HG03066 (cell line): ENCODE data around the gene RELCH.
A peak's percentile ranks its signal among the peaks of the same experiment; 100 is the strongest.

ENCODE experiments used
- ATAC-seq: cut with Tn5 transposase; IDR thresholded peaks from one replicate; pipeline ENCODE4 v1.9.1; 2021; ENCODE audit warnings: low read depth; ENCODE audit not compliant: unreplicated experiment

The RELCH gene

GRCh38 chr18:62248313-62248712 lies 61.3 kb downstream of the RELCH start:
- ATAC-seq, result no peak

- ATAC-seq, result no peak
Observed at GRCh38 chr18:62249478-62250097, 62.5 kb downstream of the RELCH start.

GRCh38 chr18:62250475-62250874 lies 63.4 kb downstream of the RELCH start:
- ATAC-seq, result no peak

GRCh38 chr18:62258093-62258492 lies 71.0 kb downstream of the RELCH start:
- ATAC-seq, result no peak

- no peak for ATAC-seq
Observed at GRCh38 chr18:62258616-62259015, 71.6 kb downstream of the RELCH start.

GRCh38 chr18:62262061-62262460 lies 75.0 kb downstream of the RELCH start:
- ATAC-seq, result no peak

DNA sequence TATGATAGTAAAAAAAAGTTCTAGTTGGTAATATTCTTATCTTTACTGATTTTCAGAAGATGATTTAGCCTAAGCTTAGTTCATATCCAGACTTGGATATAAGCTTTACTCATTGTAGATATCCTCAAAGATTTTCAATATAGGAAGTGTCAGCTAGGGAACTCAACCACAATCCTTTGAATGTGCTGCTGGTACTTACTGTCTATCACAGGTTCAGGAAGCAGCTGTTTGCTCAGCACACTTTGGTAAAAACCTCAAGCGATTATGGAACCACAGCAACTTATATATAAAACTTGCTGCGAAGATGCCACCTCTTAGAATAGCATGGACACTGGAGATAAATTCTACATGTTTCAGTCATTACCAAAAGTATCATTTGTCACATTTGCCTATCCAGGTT lies 77.9 kb downstream of the RELCH start:
- ATAC-seq, result no peak

- ATAC-seq, result no peak
Observed at GRCh38 chr18:62277045-62277444, 90.0 kb downstream of the RELCH start.

- ATAC-seq, result no peak
Observed at GRCh38 chr18:62279561-62279960, 92.5 kb downstream of the RELCH start.

- ATAC-seq, result no peak
Observed at GRCh38 chr18:62280058-62280457, 93.0 kb downstream of the RELCH start.

DNA sequence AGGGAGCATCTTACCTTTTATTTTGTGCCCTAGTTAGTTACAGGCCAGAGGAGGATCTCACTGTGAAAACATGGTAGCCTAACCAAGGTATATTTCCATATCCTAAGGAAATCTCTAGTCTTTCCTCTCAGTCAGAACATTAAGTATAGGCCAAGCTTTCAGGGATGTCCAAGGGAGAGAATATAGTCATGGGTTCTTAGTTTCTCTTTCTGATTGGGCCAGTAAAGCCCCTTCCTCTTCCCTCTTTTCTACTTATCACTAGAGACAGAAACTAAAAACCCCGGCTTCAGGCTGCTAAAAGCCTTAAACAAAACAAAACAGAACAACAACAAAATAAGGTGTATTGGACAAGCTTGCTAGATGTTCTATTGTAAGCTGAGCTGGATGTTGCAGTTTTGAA lies 93.7 kb downstream of the RELCH start:
- no peak for ATAC-seq

- ATAC-seq, result no peak
Observed at GRCh38 chr18:62281684-62282083, 94.6 kb downstream of the RELCH start.

DNA sequence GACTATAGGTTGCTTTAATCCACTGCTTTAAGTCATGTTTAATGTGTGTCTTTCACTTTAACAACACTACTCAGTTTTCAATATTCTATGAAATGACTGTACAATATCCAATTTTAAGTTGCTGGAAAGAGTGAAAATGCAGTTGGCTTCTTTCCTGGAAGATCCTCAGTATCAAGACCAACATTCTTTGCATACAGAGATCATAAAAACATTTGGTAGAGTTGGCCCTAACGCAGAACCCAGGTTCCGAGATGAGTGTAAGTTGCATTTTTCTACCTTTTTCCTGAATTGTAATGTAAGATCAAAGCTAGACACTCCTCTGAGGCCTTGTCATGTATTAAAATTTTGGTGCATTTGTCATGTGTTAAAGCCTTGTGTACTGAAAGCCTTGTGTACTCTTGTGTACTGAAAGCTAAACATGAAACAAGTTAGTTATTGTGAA lies 95.2 kb downstream of the RELCH start:
- ATAC-seq, result no peak

- ATAC-seq, result no peak
Observed at GRCh38 chr18:62284637-62285036, 97.6 kb downstream of the RELCH start.

- ATAC-seq, result no peak
Observed at GRCh38 chr18:62285281-62285680, 98.2 kb downstream of the RELCH start.

GRCh38 chr18:62287781-62288664 lies 101.0 kb downstream of the RELCH start:
- peak; percentile 34 for ATAC-seq

- ATAC-seq, result peak; percentile 66
Observed at GRCh38 chr18:62288665-62289008, 101.6 kb downstream of the RELCH start.

DNA sequence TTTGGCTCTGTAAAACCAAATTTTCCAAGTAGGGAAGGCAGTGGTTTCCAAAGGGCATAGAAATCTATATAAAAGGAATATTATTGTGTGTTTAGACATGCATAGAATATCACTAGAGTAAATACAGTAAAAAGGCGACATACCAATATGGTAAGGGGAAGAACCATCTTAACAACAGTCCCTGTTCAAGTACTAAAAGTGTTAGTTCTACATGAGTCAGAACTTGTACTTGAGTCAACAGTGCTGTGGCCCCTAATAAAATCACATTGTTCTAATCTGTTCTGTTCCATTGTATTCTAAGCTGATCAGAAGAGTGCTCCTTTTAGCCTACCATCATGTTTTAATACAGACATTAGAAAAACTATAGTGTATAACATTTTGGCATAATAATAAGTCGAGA lies 102.0 kb downstream of the RELCH start:
- peak; percentile 61 for ATAC-seq

DNA sequence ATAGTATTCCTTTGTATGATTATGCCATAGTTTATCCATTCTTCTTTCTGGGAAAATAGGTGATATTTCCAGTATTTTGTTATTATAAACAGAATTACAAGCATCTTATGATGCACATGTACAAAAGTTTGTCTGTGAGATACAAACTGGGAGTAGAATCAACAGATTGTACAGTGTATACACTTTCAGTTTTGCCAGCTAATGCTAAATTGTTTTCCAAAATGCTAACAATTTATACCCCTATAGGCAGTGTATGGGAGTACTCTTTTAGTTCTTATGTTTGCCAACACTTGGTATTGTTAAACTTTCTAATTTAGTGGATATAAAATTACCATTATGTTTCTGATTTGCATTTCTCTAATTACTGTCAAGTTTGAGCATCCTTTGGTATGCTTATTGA lies 107.0 kb downstream of the RELCH start:
- ATAC-seq, result no peak

- no peak for ATAC-seq
Observed at GRCh38 chr18:62300359-62300963, 113.4 kb downstream of the RELCH start.

DNA sequence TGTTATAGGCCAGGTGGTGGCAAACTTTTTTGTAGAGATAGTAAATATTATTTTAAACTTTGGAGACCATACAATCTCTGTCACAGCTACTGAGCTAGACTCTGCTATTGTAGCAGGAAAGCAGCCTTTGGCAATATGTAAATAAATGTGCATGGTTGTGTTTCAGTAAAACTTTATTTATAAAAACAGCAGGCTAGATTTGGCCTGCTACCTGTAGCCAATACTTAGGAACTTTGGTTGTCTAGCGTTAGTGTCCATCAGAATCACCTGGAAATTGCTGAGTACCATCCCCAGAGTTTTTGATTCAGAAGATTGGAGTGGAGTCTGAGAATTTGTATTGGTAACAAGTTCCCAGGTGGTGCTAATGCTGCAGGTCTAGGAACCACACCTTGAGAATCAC lies 114.3 kb downstream of the RELCH start:
- ATAC-seq, result no peak

DNA sequence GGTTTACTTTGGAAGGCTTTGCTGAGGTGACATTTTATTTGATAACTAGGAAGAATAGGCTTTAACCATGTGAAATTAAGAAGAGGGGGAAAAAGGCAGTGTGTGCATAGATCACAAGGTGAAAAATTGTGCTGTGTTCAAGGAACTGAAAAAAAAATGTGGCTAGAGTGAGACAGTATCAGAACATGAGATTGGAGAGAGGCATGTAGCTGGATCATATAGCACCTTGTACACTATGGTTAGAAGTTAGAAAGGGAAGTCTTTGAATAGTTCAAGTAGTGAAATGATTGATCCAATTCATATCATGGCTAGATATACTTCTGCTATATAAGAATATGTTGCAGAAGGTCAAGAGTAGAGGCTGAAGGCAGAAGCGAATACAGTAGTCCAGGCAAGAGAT lies 125.8 kb downstream of the RELCH start:
- ATAC-seq, result no peak
